ENCODE data around the gene RRP1.

DNA sequence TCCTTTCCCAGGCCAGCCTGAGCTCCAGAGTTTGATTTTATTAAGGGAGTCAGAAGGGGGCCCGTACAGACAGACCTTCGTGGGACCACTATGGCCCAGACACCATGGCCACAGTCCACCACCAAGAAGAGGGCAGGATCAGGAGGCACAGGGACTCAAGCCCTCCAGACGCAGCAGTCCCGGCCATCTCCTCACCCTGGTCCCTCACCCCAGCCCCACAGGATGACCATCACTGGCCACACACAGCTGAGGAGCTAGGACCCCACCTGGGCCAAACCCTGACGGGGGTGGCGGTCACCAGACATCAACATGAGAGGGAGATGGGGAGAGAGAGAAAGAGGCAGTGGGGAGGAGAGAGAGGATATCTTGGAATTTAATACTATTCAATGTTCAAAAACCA, 46.5 kb downstream of the RRP1 start:
- no peak for TF ChIP-seq CTCF (IDR thresholded peaks at IDR 0.05)
- no peak for TF ChIP-seq POLR2A (IDR thresholded peaks at IDR 0.05)

Data from body of pancreas (tissue), 4 donors.